Ishikawa (cell line): ENCODE data around the gene GAB2.

Source experiments
- CEBPB ChIP-seq: IDR thresholded peaks from 2 replicates; pipeline ENCODE4 v1.6.1; 2012
- CREB1 ChIP-seq: IDR thresholded peaks from 2 replicates; pipeline ENCODE4 v1.6.1; 2012; ENCODE audit warnings: low read depth
- EP300 ChIP-seq: IDR thresholded peaks from 2 replicates; pipeline ENCODE4 v1.6.1; 2012; ENCODE audit warnings: borderline replicate concordance
- NFIC ChIP-seq: IDR thresholded peaks from 2 replicates; pipeline ENCODE4 v1.6.1; 2012
- RAD21 ChIP-seq: IDR thresholded peaks from 2 replicates; pipeline ENCODE4 v1.6.1; 2012; ENCODE audit warnings: low read depth
- TAF1 ChIP-seq: IDR thresholded peaks from 2 replicates; pipeline ENCODE4 v1.6.1; 2012; ENCODE audit warnings: low read depth, mild to moderate bottlenecking
- TCF12 ChIP-seq: IDR thresholded peaks from 2 replicates; pipeline ENCODE4 v1.6.1; 2012; ENCODE audit warnings: low read depth
- YY1 ChIP-seq: IDR thresholded peaks from 2 replicates; pipeline ENCODE4 v1.6.1; 2012; ENCODE audit warnings: low read depth
- ZBTB7A ChIP-seq: IDR thresholded peaks from 2 replicates; pipeline ENCODE4 v1.6.1; 2012; ENCODE audit warnings: low read depth
- TF ChIP-seq, protein P1 (sequence below): IDR thresholded peaks from 2 replicates; pipeline ENCODE4 v1.6.1; 2012
- TF ChIP-seq, protein P2 (sequence below): IDR thresholded peaks from 2 replicates; pipeline ENCODE4 v1.6.1; 2012
- TF ChIP-seq, protein P3 (sequence below): IDR thresholded peaks from 2 replicates; pipeline ENCODE4 v1.6.1; 2012; ENCODE audit warnings: low read depth, mild to moderate bottlenecking

DNA sequence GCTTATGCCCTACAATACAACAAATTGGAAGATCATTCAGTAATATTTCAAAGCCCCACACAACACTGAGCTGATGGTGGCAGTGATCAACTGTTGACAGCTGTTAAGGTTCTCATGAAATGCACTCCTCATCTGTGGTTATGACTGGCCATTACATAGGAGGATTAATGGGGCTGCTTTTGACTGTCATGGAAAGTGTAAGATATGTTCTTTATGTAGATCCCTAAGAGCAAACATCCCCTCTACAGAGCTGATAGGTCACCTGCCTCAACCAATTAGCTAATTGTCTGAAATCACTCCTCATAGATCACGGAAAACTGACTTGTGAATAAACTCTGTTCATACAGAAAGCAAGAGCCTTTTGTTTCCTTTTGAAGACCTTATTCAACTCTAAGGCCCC is 78.1 kb downstream of the GAB2 start:
- TF ChIP-seq EP300 (no peak), NFIC (no peak), TAF1 (no peak), YY1 (no peak), TCF12 (no peak), CEBPB (no peak), RAD21 (no peak), CREB1 (no peak), ZBTB7A (no peak)
- TF ChIP-seq, protein P1, sequence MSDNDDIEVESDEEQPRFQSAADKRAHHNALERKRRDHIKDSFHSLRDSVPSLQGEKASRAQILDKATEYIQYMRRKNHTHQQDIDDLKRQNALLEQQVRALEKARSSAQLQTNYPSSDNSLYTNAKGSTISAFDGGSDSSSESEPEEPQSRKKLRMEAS = no peak
- TF ChIP-seq, protein P2, sequence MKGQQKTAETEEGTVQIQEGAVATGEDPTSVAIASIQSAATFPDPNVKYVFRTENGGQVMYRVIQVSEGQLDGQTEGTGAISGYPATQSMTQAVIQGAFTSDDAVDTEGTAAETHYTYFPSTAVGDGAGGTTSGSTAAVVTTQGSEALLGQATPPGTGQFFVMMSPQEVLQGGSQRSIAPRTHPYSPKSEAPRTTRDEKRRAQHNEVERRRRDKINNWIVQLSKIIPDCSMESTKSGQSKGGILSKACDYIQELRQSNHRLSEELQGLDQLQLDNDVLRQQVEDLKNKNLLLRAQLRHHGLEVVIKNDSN = no peak
- TF ChIP-seq, protein P3, sequence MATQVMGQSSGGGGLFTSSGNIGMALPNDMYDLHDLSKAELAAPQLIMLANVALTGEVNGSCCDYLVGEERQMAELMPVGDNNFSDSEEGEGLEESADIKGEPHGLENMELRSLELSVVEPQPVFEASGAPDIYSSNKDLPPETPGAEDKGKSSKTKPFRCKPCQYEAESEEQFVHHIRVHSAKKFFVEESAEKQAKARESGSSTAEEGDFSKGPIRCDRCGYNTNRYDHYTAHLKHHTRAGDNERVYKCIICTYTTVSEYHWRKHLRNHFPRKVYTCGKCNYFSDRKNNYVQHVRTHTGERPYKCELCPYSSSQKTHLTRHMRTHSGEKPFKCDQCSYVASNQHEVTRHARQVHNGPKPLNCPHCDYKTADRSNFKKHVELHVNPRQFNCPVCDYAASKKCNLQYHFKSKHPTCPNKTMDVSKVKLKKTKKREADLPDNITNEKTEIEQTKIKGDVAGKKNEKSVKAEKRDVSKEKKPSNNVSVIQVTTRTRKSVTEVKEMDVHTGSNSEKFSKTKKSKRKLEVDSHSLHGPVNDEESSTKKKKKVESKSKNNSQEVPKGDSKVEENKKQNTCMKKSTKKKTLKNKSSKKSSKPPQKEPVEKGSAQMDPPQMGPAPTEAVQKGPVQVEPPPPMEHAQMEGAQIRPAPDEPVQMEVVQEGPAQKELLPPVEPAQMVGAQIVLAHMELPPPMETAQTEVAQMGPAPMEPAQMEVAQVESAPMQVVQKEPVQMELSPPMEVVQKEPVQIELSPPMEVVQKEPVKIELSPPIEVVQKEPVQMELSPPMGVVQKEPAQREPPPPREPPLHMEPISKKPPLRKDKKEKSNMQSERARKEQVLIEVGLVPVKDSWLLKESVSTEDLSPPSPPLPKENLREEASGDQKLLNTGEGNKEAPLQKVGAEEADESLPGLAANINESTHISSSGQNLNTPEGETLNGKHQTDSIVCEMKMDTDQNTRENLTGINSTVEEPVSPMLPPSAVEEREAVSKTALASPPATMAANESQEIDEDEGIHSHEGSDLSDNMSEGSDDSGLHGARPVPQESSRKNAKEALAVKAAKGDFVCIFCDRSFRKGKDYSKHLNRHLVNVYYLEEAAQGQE = no peak
